Right lobe of liver (tissue), 4 donors: Measurements from ENCODE around the gene CDH12.

Source experiments
- POLR2A ChIP-seq: fragments of 450-650 bp; IDR thresholded peaks from one replicate; pipeline ENCODE4 v1.6.1; 2017; ENCODE audit warnings: antibody characterized with exemption, mild to moderate bottlenecking
- TF ChIP-seq, protein P1 (sequence below), 4 donors: fragments of 200-600 bp in 3 of 4; fragments of 450-650 bp in 1 of 4; IDR thresholded peaks; one replicate each; pipeline versions ENCODE4 v1.5.1 to v1.8.0; 2016 to 2022; ENCODE audit warnings: antibody characterized with exemption in 4 of 4, mild to moderate bottlenecking in 2 of 4
- donor health status: DM: no; HTN: no; CAD: no.
- donor health status: DM: no; HTN: no; CAD: no.
- donor health status: DM: no; HTN: yes; CAD: no.

DNA sequence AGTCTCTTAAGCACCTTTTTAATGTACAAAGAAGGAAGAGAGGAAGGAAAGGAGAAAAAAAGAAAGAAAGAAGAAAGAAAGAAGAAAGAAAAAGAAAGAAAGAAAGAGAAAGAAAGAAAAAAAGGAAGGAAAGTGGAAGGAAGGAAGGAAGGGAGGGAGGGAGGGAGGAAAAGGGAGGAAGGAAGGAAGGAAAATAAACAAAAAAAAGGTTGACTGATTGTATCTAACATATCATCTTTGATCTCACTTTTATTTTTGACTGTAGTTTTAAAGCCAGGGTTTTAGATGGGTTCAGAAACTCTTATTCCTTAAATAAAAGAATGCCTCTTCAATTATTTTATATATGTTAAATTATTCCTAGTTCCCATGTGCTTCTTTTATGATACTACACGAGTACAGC, 794.5 kb downstream of the CDH12 start:
- TF ChIP-seq, protein P1, sequence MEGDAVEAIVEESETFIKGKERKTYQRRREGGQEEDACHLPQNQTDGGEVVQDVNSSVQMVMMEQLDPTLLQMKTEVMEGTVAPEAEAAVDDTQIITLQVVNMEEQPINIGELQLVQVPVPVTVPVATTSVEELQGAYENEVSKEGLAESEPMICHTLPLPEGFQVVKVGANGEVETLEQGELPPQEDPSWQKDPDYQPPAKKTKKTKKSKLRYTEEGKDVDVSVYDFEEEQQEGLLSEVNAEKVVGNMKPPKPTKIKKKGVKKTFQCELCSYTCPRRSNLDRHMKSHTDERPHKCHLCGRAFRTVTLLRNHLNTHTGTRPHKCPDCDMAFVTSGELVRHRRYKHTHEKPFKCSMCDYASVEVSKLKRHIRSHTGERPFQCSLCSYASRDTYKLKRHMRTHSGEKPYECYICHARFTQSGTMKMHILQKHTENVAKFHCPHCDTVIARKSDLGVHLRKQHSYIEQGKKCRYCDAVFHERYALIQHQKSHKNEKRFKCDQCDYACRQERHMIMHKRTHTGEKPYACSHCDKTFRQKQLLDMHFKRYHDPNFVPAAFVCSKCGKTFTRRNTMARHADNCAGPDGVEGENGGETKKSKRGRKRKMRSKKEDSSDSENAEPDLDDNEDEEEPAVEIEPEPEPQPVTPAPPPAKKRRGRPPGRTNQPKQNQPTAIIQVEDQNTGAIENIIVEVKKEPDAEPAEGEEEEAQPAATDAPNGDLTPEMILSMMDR (IDR thresholded peaks at IDR 0.05): no peak
- no peak for TF ChIP-seq POLR2A
